Measurements from ENCODE around the gene ZNF331.

DNA sequence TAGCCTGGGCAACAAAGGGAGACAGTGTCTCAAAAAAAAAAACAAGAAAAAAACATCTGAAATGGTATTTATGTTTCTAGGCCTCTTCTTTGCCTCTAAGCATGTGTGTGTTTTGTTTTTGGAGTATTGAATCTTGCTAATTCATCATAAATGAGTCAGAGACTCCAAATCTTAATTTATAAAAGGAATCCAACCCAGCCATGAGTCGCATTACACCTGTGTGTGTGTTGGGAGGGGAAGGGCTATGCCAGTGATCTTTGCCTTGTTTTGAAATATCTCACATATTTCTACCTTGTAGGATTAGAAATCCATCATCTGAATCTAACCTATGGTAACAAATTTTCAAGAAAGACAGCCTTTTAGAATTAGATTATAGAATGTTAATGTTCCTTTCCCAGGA is 4.0 kb downstream of the ZNF331 start:
- TF ChIP-seq CTCF (conservative IDR thresholded peaks at IDR 0.05; ENCODE audit: low read length): no peak
- no peak for TF ChIP-seq EZH2phosphoT487 (IDR thresholded peaks at IDR 0.05; ENCODE audit: borderline replicate concordance)

All from Loucy (cell line).